Measurements from ENCODE around the gene PEPD. TPM values are rescaled to one million over a fixed set of nuclear protein-coding genes. Genes with fewer than 3 reads are reported as not detected.

The PEPD gene
- total RNA-seq, 4 donors from 2014 or later: 58.9 to 81.0 (median 70.7) TPM

GRCh38 chr19:33552191-33552927 lies 30.8 kb upstream of the PEPD start:
- no peak for TF ChIP-seq POLR2A (IDR thresholded peaks at IDR 0.05)
- TF ChIP-seq CTCF (IDR thresholded peaks at IDR 0.05): no peak
- WGBS, 2 donors: 86 to 89% methylated on average over 18 of the region's 18 CpGs
- intact Hi-C loops (cut with DNase I; ENCODE audit: low total_unique reads): no loop called here
- no peak overlapping the region for H3K4me3 ChIP-seq (ENCODE audit: low read depth, poor library complexity, severe bottlenecking)
- DNase-seq (ENCODE audit: low spot score in 2 of 2): no peak

GRCh38 chr19:33551676-33552075 lies 30.1 kb upstream of the PEPD start:
- DNase-seq (ENCODE audit: low spot score in 2 of 2): no peak
- TF ChIP-seq POLR2A (IDR thresholded peaks at IDR 0.05) (no peak), CTCF (IDR thresholded peaks at IDR 0.05) (no peak)
- no peak overlapping the region for H3K4me3 ChIP-seq (ENCODE audit: low read depth, poor library complexity, severe bottlenecking)
- intact Hi-C loops (cut with DNase I; ENCODE audit: low total_unique reads): no loop called here
- 86 to 95% methylated on average over 6 of the region's 6 CpGs for WGBS, 2 donors

- WGBS, 2 donors: 74 to 84% methylated on average over 3 to 5 of the region's 5 CpGs
- TF ChIP-seq POLR2A (IDR thresholded peaks at IDR 0.05) (no peak), CTCF (IDR thresholded peaks at IDR 0.05) (no peak)
- intact Hi-C loops (cut with DNase I; ENCODE audit: low total_unique reads): no loop called here
- DNase-seq (ENCODE audit: low spot score in 2 of 2): no peak
- H3K4me3 ChIP-seq (ENCODE audit: low read depth, poor library complexity, severe bottlenecking): no peak overlapping the region
Observed at GRCh38 chr19:33550768-33551167, 29.2 kb upstream of the PEPD start.

- WGBS, 2 donors: 71 to 81% methylated on average over 3 of the region's 3 CpGs
- TF ChIP-seq CTCF (IDR thresholded peaks at IDR 0.05) (no peak), POLR2A (IDR thresholded peaks at IDR 0.05) (no peak)
- intact Hi-C loops (cut with DNase I; ENCODE audit: low total_unique reads): no loop called here
- H3K4me3 ChIP-seq (ENCODE audit: low read depth, poor library complexity, severe bottlenecking): no peak overlapping the region
- no peak for DNase-seq (ENCODE audit: low spot score in 2 of 2)
Observed at GRCh38 chr19:33547676-33548075, 26.1 kb upstream of the PEPD start.

GRCh38 chr19:33546656-33547055 lies 25.1 kb upstream of the PEPD start:
- no peak overlapping the region for H3K4me3 ChIP-seq (ENCODE audit: low read depth, poor library complexity, severe bottlenecking)
- no peak for DNase-seq (ENCODE audit: low spot score in 2 of 2)
- 80 to 85% methylated on average over 5 of the region's 5 CpGs for WGBS, 2 donors
- TF ChIP-seq CTCF (IDR thresholded peaks at IDR 0.05) (no peak), POLR2A (IDR thresholded peaks at IDR 0.05) (no peak)
- intact Hi-C loops (cut with DNase I; ENCODE audit: low total_unique reads): no loop called here
